Stimulated activated naive CD8-positive, alpha-beta T cell treated with anti-CD3 and anti-CD28 coated beads, Interleukin-15, Interleukin-2, amounts not matched to agents 100 U/mL and 50 U/mL, for 24 hours (primary cell): ENCODE measurements around the gene SENP1.

ENCODE experiments used
- ATAC-seq: fragments of 150-1000 bp; cut with Tn5 transposase; one replicate; pipeline ENCODE4 v1.10.0; 2021
- DNase-seq: peaks from one replicate; pipeline ENCODE4 v3.0.0; 2021

SENP1 gene

DNA sequence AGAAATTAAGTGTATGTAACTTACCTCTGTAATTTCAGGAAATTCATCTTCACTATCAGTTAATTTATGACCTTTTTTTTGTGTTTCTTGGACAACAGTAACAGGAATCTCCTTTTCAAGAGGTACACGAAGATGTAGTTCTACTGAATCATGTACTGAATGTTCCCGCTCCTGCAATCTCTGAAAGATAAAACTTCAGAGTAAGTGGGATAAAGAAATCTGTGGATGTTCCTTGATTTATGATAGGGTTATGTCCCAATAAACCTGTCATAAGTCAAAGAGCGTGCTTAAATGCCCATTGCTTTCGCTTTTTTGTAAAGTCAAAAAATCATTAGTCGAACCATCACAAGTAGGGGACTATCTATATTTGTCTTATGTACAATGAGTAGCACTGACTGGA, 40.8 kb downstream of the SENP1 start:
- ATAC-seq = no peak
- no peak for DNase-seq

DNA sequence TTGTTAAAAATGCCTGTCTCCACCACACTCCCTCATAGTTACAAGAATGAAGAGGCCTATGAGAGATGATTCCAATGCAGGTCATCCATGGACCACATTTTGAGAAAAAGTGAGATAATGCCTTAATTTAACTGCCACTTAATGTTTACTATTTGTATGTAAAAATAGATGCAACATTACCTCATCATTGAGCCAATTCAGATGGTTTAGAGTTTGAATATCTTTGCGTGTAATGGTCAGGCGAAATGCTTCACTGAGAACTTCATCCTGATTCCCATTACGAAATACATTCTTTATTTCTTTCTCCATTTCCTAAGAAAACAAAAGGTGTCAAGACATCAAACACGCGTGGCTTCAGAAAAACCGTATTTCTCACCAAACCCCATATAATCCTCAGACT, 42.3 kb downstream of the SENP1 start:
- ATAC-seq (no peak), DNase-seq (no peak)

DNA sequence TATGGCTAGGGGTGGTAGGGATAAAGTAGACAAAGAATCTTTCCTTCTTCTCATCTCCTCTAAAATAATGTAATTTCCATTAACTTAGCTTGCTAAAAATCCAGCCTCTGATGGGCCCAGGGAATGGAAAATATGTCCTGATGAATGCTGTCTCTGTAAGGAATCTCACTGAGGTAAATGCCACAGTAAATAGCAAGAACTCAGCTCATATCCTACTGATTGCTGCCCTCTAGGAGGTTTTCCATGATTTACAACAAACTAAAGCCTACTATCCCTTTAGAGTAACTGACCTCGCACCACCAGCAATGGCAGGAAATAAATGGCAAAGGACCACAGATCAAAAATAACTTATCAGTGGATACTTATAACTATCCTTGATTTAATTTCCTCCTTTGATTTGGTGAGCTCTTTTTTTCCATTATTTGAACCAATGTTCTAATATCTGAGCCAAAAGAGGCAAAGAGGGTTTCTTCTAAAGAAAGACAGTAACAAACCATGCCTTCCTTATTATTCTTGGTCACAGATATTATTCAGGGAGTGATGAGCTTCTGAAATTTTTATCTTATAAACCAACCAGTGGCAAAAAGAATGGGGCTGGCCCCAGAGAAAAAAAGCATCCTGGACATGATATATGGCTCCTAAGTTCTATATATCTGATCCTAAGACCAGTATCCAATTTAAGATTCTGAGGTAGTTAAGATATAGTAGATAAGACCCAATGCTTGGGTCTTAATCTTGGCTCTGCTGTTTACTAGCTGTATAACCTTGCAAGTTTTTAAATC, 43.8 kb downstream of the SENP1 start:
- no peak for DNase-seq
- ATAC-seq = no peak

DNA sequence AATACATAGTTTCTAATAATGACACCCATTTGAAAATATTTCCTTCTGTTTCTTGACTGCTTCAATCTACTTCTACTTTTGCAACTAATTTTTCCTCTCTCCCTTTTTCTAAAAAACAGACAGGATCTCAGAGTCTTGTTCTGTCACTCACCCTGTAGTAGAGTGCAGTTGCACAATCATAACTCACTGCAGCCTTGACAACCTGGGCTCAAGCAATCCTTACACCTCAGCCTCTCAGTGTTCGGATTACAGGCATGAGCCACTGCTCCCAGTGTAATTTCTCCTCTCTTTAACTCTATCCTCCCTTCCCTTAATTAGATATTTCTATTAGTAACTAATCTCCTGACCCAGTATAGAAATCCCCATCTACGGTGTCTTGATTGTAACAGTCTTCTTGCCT, 45.4 kb downstream of the SENP1 start:
- no peak for ATAC-seq
- no peak for DNase-seq

DNA sequence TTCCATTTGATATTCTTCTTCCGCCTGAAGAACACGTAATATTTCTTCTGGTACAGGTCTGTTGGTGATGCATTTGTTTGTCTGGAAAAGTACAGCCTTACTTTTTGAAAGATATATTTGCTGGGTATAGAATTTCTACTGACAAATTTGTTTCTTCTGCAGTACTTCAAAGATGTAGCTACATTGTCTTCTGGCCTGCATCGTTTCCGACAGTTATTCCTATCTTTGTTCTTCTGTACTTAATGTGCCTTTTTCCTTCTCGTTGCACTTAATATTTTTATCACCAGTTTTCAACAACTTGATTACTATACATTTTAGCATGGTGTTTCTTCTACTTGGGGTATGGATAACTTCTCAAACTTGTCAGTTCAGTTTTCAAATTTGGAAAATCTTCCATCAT, 47.1 kb downstream of the SENP1 start:
- DNase-seq (no peak), ATAC-seq (no peak)

DNA sequence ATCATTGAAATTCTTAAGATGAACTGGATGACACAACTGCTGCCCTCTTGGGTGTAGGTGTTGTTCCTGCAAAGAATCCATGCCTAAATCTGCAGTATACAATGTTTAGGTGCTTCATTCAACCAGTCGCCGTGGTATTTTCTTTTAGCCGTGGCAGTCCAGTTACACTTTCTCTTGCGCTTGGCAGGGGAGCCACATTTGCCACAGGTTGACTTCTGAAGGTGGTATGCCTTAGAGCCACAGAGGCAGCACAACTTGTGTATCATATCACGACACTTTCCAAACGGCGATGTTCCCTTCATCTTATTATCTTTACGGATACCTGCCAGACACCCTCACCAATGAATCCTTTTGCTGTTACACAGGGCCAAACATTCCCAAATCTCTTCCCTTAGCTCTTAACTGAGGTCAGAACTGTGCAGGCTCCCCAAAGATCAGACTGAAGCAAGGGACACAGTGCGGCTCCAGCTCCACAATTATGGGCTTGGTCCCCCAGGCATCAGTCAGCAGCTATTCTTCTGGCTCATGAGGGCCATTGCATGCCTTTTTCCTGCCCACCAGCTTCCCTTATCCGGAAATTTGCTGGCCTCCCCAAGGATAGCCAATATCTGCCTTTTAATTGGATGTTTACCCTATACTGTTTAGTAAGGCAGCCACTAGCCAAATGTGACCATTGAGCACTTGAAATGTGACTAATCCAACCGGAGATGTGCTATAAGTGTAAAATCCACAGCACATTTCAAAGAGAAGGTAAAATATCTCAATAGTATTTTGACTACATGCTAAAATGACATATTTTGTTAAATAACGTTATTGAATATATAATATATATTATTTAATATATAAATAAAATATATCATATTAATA, 50.7 kb downstream of the SENP1 start:
- DNase-seq = no peak
- ATAC-seq = no peak

DNA sequence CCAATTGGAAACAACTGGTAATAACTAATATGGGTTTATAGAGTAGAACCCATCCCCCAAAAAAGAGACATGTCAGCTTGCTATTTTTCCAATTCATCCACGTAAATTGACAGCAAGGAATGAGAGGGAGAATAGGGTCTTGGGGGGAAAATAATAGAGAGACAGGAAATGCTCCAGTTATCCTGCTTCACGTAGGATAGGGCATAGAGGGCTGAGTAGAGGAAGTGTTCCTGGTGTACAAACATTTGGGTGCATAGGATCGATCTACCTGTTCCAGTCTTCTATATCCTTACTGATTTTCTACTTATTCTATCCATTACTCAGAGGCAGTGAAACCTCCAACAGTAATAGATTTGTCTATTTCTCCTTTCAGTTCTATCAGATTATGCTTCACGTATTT, 52.0 kb downstream of the SENP1 start:
- ATAC-seq (no peak), DNase-seq (no peak)

DNA sequence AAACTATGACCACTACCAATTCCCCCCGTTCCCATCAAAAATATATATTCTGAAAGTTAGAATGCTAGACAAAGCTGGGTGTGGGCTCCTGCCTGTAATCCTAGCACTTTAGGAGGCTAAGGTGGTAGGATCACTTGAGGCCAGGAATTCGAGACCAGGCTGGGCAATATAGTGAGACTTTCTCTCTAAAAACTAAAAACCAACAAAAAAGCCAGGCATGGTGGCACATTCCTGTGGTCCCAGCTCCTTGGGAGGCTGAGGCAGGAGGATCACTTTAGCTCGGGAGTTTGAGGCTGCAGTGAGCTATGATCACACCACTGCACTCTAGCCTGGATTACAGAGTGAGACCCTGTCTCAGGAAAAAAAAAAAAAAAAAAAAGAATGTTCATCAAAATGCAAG, 52.8 kb downstream of the SENP1 start:
- no peak for DNase-seq
- ATAC-seq = no peak

DNA sequence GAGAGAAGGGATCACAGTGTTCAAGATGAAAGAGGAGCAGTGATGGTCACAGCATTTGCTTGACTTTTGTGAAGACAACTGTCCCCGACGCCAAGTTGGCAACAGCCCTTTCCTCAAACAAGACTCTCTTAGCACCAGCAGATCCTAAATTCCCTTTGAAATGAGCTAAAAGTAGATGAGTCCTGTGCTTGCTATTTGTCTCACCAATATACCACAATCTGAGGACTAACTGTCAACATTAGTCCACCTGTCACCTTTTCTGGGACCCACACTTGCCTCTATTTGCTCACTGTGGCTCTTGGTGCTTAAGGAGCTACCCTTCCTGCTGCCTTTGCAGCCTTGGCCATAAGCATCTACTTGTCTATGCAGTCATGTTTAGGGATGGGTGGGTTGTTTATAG, 54.2 kb downstream of the SENP1 start:
- ATAC-seq (no peak), DNase-seq (no peak)

DNA sequence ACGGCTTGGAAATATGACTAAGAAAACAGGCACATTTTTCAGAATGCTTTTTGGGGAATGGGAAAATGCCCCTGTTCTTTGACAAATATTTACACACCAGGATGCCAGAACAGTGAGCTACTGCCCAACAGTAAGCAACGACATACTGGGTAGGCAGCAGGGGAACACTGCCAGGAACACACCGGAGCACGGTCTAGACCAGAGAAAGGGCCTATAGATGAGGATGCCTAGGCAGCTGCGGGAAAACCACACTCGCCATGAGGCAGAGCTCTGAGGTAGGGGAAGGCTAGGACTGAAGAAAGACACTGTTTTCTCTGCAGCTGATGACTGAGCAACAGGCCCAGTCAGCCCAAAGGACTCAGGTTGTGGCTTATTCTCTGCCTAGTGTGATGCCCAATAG, 55.7 kb downstream of the SENP1 start:
- DNase-seq (no peak), ATAC-seq (no peak)

DNA sequence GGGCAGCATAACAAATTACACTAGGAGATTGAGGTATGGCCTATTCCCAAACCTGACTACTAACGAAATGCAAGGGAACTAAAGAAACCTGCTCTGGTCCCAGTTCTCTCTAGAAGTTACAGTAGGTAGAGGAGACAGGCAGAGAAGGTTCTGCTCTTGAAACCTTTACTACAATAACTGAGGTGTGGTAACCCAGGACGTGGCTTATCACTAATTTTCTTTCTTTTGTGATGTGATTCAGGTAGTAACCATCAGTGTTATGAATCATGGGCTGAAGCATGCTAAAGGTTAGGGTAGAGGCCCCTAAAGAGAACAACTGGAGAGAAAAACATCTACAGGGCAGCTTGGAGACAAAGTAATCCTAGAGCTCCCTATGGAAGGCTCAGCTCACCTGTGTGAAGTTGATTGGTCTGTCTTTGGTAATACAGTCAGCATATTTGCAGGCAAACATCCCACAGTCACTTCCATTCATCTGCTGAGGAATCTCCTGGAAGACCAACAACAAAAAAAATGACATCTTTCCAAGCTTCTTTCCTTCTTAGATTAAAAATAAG, 59.8 kb downstream of the SENP1 start:
- no peak for ATAC-seq
- DNase-seq = no peak

DNA sequence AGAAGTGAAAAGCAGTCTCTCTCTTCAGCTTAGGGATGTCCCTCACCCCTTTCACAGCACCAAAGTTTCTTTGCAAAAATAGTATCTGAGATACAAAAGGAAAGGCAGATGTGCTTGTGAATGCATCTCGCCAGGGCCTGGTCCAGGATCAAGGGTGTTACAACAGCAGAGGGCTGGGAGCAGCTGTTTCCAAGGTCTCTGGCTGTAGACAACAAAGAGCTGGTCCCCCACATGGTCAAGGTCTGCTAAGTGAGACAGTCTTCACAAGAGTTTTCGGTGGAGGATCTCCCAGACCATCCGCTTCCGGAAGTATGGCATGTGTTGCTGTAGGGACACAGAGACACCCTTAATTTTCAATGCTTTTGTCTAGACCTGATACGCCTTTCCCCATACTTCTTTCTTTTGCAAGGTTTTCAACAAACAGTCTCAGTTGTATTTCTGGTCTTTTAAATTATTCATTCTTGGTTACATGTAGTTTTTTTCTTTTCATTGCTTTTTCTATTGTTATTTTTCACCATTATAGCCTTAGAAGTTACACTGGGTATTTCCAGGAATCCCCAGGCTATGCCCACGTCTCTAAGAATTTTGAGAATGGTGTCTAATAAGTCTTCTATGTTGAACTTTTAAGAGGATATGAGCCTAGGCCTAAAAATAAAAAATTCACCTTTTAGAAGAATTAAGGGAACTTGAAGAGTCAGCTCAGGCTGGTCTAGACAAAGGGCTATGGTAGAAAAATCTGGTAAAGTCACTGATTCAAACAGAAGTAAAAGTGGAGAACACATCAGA, 60.6 kb downstream of the SENP1 start:
- ATAC-seq (no peak), DNase-seq (no peak)

DNA sequence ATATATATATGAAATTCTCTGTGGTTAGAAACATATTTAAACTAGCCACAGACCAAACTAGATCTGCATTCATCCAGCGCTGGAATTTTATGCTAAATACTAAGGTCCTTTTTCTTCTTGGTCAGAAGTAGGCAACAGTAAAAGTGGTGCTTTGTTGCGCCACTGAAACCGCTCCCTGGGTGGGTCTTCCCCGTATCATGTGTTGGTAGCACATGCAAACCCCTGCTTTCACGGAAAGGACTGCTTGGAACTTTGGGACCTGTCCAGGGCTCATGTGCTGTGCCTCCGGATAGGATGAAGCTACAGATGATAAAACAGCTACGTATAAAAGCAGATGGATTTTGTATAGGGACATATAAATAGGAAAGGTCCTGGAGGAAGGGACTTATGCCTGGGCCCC, 61.5 kb downstream of the SENP1 start:
- DNase-seq = no peak
- no peak for ATAC-seq

DNA sequence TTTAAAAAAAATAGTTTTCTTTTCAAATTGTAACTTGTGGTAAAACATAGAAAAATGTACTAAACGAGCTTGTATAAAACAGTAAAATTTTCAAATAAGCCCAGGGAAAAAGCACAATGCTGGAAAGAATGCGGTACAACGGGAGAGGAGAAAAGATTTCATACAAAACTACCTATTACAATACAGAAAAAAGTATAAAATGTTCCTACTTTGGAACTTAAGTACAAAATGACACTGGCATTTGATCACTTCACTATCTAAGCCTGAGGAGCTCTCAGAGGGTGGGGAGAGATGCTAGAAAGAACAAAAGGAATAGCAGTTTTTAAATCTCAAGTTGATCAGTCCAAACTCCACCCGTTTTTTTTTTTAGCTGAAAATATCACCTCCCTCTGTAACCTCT, 62.1 kb downstream of the SENP1 start:
- ATAC-seq (no peak), DNase-seq (no peak)

DNA sequence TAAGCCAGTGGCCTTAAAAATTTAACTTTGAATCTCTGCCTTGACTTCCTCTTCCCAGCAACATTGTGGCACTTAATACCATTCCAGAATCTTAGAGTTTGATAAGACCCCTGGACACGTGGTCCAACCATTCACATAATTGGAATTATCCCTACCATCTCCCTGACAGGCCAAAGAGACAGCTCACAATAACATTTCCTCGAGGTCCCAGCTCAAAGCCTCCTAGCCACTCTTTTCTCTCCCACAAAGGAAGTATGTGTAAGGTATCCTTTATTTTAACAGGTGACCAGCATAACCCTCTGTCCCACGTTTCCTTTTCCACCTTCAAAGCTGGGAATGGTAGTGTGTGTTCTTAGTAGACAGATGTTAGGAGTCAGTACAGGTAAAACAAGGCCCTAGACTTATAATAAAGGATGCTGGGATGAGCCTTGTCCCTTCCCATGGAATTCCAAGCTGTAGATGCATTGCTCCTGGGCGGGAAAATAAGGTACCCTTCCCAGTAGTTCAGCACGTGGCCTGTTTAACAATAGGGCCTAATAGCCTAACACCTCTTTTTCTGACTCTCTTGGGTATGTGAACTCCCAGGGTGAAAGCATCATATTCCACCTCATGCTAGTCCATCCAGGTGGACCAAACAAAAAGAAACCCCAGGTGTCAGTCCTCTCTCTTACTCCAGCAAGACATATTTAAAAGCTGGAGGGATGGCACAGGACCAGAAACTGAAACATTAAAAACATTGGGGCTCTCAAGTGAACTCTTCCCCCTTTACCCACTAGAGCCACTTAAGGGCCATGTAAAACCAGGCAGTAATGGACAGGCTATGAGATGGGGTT, 64.1 kb downstream of the SENP1 start:
- DNase-seq (no peak), ATAC-seq (no peak)

DNA sequence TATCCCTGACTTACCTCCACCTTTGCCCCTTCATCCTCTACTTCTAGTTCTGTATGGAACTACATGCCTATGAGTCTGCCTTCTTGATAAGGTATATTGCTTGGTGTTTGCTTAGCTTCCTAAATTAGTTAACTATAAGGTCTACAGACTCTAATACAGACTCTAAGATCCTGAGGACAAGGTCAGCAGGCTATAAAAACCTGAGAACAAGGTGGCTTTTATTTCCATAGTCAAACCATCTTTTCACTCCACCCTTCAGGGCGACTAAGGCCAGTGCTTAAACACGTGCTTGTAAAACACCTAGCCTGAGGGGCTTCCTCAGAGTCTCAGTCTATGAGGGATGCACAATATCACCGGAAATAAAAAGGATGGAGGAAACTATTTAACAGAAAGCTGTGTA, 65.5 kb downstream of the SENP1 start:
- DNase-seq = no peak
- ATAC-seq = no peak

DNA sequence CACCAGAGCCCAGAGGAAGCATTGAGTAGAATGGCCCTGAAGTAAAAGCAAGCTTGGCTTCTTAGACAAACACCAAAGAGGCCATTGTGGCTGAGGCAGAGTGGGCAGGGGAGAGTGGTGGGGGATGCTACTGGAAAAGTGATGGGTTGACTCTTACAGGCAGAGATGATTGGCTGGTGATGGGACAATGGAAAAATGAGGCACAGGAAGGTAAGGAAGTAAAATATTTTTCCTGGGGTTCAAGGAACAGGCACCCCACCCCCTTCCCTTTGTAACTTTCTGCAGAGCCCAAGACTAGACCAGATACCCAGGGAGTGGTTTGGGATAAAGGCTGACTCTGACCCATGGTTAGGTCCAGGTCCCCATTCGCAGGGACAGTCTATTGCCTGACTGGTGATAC, 66.7 kb downstream of the SENP1 start:
- ATAC-seq = no peak
- DNase-seq = no peak

DNA sequence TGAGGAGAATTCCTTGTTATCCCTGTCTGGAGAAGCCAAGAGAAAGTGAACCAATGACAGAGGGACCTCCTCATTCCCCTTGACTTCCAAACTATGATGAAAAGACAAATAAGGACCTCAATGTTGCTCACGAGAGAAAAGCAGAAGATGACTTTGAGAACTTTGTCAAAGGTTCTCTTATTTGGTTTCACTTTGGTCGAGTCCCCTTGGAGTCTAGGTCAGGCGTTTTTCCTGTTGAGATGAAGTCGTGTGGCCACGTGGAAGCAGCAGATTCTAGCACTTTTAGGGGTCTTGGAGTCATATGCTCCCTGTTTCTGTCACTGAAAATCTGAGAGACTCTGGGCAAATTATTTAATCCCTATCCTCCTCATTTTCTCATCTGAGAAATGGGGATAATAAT, 67.8 kb downstream of the SENP1 start:
- no peak for DNase-seq
- no peak for ATAC-seq

DNA sequence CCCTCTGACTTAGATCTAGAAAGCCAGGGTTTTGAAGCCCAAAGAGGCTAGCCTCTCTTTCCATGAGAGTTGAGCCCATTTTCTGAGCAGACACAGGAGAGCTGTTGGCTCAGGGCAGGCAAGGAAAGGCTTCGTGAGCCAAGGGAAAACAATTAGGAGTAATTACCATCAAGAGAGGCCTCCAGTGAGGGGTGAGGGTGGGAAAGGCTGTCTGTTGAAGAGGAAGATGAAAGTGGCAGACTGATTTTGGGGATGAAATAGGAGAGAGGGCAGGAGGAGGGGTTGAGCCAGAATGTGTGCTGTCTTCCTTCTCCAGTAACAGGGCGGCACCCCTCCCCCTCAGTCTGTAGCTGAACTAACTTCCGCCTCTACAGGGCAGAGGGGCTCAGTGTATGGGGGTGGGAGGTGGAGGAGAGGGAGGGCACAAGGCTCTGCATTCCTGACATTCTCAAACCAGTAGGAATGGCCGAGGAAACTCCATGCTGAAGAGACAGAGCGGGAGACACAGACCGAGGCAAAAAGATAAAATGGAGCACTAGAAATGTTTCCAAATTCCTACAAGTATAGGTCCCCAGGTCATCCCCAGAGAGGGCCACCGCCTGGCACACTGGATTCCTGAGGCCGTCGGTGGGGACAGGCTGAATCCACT, 68.5 kb downstream of the SENP1 start:
- DNase-seq (no peak), ATAC-seq (no peak)

DNA sequence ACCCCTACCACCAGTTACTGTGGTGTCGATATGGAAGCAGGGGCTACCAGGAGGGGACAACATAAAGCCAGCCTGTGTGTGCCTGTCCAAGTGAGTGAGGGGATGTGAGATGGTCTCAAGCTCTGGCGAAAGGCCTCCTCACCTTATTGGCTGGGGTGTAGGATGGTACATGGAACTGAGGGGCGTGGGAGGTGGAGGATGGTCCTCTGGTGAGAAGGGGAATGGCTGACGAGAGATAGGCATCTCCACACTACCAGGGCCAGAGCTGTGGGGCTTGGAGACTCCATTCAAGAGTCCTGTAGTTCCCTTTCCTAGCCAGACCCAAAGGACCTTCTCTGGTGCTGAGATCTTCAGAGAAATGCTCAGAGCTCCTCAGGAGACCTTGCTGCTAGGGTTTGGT, 69.1 kb downstream of the SENP1 start:
- ATAC-seq (no peak), DNase-seq (no peak)
